Activated CD8-positive, alpha-beta memory T cell treated with anti-CD3 and anti-CD28 coated beads, Interleukin-2, amount 50 U/mL, for 4 hours (primary cell): ENCODE results near the gene EGFR.

Source experiments
- DNase-seq: peaks from one replicate; pipeline ENCODE4 v3.0.0-alpha.2; 2020

EGFR gene

DNA sequence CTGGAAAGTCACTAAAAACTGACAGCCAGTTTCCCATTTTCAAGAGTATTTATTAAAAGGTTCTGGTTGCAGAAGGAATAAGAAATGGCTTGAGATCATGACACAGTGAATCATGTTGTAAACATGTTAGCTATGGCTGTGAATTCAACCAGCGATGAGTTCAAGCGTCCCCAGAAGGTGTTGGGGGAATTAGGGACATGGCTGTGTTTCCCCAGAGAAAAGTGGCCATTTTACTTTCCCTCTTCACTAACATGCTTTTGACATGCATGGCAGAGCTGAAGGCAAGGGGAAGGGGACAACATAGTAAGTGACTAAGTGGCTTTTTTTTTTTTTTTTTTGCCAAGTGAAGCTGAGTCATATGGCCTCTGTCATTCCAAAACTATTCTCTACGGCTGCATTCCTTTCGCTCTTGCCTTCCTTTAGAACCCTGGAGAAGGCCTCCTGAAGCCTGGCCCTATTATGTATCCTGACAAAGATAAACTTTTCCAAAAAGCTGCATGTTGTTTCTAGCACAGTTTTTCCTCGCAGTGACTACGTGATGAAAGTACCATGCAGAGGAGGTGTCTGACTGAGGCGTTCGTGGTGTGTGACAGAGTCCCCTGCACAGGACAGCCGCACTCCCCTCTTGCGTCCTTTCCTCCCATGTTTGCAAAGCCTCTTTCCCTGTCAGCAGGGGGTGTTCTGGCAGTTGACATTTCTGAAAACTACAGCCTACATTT, 46.9 kb downstream of the EGFR start:
- DNase-seq: no peak

DNA sequence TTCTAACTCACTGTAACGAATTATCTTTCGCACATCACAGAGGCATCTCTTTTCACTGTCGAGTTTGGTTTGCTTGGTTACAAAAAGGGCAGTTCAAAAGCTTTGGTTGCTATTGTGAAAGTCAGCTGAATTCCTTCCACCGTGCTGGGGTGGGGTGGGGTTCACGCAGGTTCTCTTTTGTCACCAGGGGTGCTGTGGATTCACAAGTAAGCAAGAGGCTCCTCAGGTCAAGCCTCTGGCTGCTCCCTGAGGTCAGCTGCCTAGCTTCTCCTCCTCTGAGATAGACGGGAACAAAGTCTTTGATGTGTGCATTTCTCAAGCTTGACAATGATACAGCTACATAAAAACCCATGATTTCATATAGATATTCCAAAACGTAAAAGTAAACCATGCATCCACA, 47.7 kb downstream of the EGFR start:
- DNase-seq: no peak

DNA sequence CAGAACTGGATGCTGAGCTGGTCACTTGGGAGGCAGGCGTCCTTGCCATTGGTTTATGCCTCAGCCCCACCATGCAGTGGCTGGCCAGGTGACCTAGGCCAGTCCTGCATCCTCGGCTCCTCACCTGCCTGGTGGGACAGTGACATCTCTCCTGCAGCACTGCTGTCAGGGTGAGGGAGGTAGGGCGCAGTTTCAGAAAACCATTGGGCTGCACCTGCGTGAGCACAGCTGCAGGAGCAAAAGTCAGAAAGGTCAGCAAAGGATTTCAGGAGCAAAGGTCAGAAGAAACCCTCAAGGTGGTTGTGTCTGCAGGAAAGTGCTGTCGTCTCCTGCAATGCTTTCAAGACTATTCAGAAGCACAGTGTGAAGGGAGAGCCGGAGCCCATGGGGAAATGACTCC, 48.1 kb downstream of the EGFR start:
- DNase-seq: no peak

DNA sequence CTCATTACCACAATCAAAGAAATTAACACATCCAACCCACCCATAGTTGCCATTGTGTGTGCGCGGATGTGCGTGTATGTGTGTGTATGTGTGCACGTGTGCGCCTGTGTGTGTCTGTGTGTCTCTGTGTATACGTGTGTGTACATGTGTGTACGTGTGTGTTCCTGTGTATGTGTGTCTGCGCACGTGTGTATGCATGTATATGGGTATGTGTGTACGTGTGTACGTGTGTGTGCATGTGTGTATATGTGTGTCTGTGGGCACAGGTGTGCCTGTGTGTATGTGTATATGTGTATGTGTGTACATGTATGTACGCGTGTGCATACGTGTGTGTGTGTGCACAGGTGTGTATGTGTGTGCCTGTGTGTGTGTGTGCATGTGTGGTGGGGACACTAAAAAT, 48.9 kb downstream of the EGFR start:
- DNase-seq: no peak

DNA sequence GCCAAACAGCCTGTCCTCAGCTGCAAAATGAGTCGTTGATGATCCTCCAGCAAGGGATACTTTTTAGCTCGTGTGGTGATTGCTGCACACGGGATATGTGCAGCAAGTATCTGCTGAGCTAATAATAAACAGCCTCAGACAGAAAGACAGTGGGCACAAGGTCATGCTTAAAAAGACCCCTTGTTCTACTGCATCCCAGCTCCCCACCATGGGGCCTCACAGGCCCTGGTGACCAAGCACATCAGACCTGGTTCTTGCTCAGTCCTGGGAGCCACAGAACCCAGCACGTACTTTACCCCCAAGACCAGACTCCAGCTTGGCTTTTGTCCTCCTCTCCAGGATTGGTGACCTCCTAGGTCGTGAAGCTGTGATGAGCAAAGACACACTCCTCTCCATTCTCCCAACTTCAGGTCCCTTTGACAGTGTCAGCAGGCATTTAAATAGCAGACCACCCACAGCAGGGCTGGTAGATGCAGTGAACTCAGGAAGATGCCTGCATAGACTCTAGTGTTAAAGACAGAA, 50.5 kb downstream of the EGFR start:
- DNase-seq: no peak

DNA sequence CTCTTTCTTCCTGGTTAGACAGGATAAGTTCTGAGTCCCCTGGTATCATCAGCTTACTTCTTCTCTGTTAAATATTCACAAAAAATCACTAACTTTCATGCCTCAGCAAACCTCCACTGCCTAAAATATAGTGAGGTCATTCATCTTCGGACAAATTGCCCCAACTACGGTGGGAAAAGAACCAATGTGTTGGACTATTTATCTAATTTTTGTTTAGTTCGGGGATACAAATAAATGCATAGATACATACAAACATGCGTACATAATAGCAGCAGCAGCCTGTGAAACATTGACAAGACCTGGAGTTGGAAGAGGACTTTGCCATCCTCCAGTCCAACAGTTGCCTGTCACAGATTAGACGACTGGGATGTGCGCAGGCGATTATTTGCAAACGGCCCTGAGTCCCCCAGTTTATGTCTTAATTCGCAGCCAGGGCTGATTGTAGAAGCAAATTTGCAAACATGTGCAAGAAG, 51.5 kb downstream of the EGFR start:
- DNase-seq: no peak

DNA sequence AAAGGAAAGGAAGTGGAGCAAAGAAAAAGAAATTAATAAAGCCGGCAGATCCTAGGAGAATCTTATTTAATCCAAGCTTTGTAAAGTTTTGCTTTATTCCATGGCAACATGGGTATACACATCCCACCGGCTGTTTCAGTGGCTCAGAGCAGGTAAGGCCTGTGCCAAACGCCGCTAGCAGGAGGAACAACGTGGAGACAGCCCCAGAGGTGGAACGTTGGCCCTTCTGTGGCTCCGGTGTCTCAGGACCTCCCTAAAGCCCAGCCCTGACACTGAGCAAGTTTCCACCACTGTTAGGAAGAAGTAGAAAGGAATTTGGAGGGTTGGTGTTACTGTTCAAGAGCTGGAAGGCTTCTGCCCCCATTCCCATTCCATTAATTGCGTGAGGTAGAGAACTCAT, 52.0 kb downstream of the EGFR start:
- no peak for DNase-seq

DNA sequence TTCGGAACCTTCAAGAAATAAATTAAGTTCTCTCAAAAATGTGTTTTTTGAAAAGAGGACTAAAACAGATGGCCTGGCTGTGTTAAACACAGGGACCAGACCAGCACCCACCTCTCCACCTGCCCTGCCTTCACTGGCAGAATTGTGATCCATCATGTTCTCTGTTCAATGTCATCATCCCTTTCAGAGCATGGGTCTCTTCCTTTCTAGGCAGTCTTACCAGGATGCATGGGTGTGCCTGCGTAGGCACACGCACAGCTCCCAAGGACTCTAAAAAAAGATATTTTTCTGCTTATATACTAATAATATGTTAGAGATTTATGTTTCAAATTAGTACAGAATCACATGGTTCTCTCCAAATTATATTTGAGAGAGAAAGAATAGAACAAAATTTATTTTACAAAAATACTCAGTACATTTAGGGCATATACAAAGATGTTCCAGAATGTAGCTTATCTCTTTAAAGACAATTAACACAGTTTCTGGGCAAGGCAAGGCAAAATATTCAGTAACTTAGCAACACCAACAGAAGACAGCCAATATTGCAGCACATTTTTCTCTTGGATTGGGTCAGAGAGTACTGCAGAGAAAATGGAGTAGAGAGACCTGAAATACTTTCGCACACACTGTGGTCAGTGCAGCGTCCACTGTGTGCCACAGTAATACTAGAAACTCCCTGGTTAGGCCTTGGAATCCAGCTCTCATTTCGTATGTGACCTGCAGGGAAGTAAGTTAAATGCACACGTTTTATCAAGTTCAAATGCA, 52.8 kb downstream of the EGFR start:
- no peak for DNase-seq

DNA sequence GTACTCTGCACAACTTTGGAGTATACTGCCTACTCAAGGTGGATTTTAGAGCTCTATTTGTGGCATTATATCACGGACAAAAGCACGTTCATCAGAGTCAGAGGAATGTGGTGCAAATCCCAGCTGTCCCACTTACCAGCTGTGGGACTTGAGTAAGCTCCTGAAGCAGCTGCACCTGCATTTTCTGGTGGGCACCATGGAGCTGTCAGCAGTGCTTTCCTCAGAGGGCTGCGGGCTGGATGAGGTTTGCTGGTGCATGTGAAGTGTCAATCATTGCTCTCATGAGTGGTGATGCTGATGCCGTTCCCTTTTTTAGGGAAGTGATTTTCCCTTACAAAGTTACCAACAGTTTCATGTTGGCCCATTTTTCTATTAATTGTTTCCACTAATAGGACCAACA, 53.4 kb downstream of the EGFR start:
- no peak for DNase-seq

DNA sequence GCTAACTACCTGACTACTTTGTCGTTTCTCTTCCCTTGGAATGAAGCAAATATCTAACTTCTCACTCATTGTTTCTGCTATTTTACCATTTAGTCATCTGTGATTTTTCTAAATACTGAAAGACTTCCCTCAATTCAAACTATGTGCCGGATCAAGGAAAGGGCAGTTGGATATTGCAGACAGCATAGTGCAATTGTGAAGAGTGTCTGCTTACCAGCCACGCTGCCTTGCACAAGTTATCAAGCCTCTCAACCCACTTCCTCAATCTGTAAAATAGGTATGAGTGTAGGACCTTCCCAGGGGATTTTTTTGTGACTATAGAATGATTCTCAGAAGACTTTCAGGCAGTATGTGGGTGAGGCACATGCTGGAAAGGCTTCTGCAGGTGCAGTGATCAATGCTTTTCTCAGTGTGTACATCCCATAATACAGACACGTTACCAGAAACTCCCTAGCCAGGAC, 54.3 kb downstream of the EGFR start:
- DNase-seq: no peak

DNA sequence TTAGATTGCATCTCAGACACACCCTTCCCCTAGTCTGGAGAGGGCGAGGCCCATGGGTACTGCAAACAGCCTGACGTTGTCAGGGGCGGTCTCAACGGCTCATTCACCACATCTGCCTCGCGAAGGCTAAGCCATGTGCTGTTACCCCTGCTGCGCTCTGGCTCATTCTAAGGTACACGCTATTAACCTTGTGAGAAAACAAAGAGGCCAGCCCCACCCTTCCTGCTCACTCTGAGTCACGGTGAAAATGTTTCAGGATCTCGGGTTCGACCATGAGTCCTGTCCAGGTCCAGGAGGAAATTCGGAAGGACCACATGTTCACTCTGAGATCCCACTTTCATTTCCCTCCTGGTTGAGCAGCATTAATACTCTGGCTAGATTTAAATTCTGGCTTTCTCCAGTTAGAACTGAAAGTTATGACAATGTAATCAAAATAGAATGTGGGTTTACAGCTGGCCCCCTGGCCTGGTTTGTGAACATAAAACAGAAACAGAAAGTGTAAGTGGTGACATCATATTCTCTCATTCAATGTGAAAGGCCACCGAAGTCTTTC, 55.2 kb downstream of the EGFR start:
- DNase-seq: no peak

DNA sequence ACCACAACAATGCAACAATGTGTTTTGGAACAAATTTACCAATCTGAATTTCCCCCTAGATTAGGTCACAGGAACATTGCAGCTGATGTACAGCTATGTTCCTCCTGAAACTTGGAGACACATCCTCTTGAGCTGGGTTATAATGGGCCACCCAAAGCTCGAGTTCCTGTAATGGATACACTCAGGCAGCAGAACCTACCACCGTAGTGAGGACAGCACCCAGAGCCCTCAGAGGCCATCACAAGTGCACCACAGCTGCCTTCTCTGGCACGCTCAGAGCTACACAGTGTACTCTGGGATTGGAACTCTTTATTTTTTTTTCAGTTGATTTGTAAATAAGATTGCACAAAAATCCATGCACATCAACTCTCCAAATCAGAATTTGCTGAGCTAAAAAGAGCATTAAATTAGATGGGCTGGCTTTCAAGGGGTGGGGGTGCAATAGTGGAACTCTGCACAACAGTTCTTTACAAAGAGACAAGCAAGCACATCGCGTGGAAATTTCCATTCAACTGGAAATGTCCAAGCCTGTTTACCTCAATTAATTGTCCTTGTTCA, 56.7 kb downstream of the EGFR start:
- no peak for DNase-seq

DNA sequence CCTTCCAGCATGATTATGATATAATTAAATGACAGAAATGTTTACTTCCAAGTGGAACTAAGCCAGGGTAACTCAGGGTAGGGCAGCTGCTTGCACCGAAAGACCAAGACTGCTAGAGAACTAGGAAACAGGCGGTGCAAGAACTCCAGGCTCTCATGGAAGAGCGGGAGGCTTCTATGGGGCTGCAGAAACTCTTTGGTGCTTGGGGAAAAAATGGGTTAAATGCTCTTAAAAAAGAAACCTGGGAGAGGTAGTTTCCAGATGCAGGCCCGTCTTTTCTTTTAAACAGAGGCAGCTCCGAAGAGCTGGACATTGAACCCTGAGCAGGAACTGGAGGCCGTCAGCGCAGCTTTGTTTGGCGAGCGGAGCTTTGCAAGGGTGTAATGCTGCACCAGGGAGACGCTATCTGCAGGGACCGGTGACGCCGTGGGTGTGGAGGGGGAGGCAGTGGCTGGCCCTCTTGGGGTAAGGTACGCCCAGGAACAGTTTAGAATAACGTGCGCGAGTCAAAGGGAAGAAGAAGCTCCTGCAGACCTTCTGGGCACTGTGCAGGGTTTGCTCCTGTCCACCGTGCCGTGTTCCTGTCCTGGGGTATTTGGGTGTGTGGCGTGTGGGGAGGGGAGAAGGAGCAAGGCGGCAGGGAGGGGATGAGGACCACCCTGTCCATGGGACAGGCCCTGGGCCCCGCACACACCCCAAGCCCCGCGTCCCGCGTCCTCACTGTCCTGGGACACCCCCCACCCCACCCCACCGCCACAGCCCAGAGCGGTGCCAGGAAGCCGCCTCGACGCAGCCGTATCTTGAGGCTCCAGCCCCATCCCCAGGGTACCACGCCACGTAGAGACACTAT, 59.0 kb downstream of the EGFR start:
- DNase-seq: no peak

DNA sequence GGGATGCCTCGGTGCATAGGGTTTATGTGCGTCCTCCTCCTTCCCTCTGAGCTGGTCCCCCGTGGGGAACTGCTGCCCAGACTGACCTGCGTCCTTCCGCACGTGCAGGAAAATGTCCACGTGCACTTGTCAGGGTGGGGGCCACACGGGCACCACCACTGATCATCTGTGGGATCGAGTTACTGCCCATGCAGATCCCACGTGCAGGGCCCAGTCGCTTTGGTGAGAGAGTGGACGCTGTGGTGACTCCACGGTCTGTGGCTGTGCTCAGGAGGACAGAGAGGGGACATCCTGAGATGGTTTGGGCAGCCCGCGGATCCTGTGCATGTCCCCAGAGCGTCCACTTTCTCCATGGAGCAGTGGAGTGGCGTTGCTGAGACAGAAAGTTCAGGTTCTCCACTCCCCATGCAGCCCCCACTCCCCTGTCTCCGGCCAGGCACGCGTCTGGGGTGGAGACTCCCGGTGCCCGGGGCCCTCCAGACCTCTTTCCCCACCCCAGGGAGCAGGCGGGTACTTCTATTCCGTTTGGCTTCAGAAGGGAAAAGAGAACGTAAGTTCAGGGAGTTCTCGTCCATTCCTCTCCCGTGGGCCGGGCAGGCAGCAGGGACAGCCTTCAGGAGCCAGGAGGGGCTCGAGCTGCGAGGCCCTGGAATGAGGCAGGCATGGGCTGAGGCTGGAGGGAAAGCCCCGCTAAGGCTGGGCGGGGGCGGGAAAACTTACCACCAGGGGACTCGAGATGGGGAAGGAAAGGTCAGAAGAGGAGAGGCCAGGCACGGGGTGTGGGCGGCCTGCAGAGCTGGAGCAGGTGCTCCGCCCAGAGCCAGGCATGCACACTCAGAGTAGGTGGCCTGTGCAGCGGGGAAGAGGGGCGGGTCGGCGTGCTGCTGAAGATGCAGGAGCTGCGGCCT, 59.9 kb downstream of the EGFR start:
- DNase-seq: no peak

DNA sequence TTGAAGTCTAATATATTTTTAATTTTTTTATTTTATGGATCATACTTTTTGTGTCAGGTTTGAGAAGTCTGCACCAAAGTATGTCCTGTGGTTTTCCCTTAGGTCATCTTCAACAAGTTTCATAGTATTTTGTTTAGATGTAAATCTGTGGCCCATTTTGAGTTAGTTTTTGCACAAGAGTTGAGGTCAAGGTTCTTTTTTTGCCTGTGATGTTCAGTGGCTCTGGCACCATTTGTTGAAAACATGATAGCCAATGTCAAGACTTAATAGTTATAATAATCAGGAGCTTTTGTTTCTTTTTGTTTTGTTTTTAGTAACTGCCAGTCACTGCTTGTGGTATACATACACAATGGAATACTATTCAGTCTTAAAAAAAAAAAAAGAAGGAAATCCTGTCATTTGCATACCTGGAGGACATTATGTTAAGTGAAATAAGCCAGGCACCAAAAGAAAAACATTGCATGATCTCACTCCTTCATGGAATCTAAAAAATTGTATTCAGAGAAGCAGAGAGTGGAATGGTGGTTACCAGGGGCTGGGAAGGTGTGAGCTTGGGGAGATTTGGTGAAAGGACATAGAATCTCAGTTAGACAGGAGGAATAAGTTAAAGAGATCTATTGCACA, 61.3 kb downstream of the EGFR start:
- DNase-seq: no peak

DNA sequence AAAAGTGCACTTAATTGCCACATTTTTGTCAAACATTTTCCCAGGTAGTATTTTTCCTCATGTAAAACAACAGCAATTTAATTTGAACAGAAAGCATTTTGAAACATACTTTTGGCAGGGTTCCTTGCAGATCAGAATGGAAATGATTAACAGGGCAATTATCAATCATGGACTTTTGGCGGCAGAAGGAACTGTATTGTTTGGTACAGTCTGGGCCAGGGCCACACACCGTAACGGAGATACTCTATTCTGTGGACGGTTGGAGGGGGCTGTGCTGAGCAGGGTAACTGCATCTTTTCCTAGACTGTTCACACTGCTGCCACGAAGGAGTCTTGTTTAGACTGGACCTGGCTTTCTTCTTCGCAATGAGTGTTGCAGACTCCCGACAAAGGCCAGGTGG, 62.3 kb downstream of the EGFR start:
- DNase-seq: no peak

DNA sequence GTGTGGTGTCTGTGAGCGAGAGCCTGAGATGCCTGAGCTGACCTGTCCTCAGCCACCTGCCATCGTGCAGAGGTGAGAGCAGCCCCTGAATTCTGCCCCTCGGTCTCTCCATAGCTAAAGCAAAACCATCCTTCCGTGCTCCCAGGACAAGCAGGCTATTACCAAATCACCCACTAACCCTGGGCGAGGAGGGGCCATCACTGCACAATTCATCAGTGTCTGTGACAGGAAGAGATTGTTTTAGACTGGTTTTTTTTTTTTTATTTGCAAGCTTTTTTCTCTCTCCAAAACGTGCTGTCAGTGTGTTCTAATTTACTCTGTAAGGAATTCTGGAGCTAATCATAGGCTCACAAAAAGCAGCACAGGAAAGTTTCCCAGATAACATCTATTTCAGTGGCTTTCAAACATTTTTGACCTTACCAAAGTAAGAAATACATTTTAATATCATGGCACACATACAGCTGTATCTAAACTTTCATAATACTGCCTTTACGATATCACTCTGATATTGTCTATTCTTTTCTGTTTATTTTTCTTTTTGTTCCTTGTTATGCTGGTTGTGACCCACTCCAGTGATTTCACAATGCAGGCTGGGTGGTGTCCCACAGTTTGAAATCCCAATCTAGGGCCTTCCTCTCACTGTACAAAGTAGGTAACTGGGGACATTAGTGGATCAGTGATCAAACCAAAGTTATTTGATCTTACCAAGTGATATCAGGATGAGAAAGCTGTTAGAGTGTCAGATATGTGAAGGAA, 62.8 kb downstream of the EGFR start:
- no peak for DNase-seq

DNA sequence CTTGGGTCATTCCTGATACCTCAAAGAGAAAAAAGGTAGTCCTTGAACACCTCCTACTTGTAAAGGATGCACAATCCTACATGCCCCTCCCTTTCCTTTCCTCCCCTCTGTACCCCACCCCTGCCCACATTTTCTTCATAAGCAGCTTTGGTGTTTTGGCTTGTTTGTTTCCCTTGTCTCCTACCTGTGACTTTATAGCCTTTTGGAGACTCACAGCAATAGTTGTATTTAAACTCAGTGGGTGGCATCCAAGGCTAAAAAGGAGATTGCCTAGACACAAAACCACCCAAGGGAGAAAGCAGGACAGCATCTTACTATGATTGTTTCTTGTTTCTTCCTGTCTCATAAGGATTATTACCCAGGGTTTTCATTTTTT, 63.4 kb downstream of the EGFR start:
- DNase-seq: no peak

DNA sequence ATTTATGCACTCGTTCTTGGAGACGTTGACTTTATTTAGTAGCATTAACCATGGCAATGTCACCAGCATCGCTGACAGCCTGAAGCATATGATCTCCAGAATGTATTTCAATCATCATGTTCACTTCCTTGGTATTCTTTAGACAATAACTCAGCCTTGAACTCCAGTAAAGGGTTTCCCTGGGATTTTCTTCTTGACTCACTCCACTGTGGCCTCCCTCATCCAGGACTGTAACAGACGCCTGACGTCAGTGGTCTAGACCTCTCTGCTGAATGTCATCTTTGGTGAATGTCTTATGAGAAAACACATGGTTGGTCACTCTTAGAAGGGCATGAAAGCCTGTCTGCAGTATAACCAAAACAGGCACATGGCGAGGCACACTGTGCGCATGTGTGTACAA, 64.4 kb downstream of the EGFR start:
- DNase-seq: no peak

DNA sequence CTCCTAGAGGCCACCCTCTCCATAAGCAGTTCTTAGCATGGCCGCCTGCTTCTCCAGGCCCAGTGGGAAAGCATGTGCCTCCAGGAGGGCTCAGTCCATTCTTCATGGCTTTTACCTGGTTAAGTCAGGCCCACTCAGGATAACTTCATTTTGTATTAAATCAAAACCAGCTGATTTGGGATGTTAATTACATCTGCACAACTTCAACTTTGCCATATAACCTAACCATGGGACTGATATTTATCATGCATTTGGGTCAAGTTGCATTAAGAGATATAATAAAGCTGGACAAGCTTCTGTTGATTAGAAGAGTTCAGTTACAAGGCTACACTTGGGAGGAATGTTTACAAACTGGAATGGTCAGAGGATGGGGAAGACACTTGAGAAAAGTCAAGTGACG, 65.5 kb downstream of the EGFR start:
- no peak for DNase-seq
